Measurements from ENCODE around the gene ATP2C2.

ATP2C2 gene

DNA sequence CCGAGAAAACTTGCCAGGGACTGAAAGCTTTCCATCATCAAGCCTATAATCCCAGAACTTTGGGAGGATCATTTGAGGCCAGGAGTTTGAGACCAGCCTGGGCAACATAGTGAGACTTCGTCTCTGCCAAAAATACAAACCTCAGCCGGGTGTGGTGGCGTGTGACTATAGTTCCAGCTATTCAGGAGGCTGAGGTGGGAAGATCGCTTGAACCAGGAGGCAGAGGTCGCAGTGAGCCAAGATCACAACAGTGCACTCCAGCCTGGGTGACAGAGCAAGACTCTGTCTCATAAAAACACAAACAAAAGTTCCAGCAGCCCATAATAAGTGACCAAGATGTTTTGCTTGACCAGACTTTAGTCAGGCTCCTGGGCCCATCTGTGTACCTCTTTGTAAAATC lies 134.2 kb downstream of the ATP2C2 start:
- no peak for ATAC-seq
- TF ChIP-seq PPARA (CRISPR knock-in tag; IDR thresholded peaks at IDR 0.05; ENCODE audit: borderline replicate concordance) (no peak), OSR1 (CRISPR knock-in tag; IDR thresholded peaks at IDR 0.05) (no peak), GLIS3 (CRISPR knock-in tag; IDR thresholded peaks at IDR 0.05) (no peak), ZFP30 (CRISPR knock-in tag; IDR thresholded peaks at IDR 0.05) (no peak), ZNF70 (CRISPR knock-in tag; IDR thresholded peaks at IDR 0.05) (no peak), ZFP3 (CRISPR knock-in tag; IDR thresholded peaks at IDR 0.05) (no peak)
- TF ChIP-seq, protein P1, sequence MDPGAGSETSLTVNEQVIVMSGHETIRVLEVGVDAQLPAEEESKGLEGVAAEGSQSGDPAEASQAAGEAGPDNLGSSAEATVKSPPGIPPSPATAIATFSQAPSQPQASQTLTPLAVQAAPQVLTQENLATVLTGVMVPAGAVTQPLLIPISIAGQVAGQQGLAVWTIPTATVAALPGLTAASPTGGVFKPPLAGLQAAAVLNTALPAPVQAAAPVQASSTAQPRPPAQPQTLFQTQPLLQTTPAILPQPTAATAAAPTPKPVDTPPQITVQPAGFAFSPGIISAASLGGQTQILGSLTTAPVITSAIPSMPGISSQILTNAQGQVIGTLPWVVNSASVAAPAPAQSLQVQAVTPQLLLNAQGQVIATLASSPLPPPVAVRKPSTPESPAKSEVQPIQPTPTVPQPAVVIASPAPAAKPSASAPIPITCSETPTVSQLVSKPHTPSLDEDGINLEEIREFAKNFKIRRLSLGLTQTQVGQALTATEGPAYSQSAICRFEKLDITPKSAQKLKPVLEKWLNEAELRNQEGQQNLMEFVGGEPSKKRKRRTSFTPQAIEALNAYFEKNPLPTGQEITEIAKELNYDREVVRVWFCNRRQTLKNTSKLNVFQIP (CRISPR knock-in tag; IDR thresholded peaks at IDR 0.05; ENCODE audit: borderline replicate concordance, low read depth): no peak

DNA sequence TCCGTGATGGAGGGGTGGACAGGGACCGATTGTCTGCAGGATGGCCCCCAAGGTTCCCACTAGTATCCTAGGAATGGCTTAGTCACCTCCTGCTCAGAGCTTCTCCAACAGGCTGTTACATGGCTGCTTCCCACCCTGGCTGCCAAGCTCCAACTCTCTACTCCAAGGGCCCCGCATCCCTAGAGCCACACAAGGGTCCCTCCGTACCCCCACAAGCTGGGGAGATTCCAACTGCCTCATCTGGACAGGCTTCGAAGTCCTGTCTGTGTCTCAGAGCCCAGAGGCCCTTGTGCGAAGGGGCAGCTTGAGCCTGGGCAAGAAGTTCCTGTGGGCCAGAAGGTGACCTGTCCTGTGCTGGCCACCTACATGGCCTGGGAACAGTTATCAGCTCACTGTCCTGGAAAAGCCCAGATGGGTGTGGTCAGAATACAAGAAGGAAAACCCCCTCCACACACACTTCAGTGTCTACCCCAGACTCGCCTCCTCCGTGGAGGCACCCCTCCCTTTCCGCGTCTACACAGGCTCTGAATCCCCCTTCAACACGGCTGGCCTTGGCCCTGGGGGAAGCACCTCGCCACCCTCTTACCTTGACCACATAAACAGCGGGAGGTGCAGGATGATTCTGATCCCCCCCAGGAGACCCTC lies 135.5 kb downstream of the ATP2C2 start:
- peak; percentile 15 for ATAC-seq
- TF ChIP-seq ZNF565 (CRISPR knock-in tag; conservative IDR thresholded peaks at IDR 0.05; ENCODE audit: low read depth): no peak
- TF ChIP-seq ESRRG (CRISPR knock-in tag; IDR thresholded peaks at IDR 0.05): no peak
- TF ChIP-seq, protein P2, sequence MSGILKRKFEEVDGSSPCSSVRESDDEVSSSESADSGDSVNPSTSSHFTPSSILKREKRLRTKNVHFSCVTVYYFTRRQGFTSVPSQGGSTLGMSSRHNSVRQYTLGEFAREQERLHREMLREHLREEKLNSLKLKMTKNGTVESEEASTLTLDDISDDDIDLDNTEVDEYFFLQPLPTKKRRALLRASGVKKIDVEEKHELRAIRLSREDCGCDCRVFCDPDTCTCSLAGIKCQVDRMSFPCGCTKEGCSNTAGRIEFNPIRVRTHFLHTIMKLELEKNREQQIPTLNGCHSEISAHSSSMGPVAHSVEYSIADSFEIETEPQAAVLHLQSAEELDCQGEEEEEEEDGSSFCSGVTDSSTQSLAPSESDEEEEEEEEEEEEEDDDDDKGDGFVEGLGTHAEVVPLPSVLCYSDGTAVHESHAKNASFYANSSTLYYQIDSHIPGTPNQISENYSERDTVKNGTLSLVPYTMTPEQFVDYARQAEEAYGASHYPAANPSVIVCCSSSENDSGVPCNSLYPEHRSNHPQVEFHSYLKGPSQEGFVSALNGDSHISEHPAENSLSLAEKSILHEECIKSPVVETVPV (CRISPR knock-in tag; IDR thresholded peaks at IDR 0.05): no peak

DNA sequence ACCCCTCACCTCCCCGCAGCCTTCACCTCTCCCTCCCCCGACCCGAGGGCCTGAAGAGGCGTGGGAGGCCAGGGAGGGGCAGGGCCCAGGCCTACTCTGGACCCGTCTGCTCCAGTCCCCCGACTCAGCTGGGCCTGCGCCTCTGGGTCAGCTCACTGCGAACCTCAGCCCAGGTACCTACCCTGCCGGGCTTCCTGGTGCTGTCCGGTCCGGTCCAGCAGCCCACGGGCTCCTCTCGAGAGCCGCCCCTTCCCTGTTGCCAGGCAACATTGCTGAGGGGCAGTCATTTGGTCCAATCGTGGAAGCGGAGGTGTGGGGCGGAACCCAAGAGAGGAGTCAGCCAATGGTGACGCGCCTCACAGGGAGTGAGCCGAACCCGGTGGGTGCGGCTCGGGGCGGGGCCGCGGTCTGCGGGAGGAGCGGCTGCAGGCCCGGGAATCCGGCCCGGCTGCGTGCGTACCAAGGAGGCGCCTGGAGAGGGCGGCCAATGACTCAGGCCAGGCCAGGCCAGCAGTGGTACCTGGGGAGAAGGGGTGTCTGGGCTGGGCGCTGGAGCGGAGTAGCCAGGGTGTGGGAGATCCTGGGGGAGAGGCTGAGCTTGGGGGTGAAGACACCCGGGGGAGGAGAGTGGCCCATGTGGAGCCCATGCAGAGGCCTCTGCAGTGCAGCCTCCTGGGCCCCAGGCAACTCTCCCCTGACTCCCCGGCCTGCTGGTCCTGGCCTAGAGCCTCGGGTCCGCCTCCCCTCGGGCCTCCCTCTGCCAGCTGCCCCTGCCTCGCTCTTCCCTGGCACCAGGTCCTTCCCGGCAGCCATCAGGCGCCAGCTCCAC lies 136.3 kb downstream of the ATP2C2 start, which contains the start of gene MEAK7:
Gene MEAK7, minus strand, starts transcription at position 240 of the 829 bp plus-strand sequence. CDS start 6,573 bp downstream, outside the sequence.
- TF ChIP-seq OSR1 (CRISPR knock-in tag; IDR thresholded peaks at IDR 0.05) (no peak), ISL1 (CRISPR knock-in tag; IDR thresholded peaks at IDR 0.05) (no peak), CSDC2 (CRISPR knock-in tag; IDR thresholded peaks at IDR 0.05) (0 out of 2 replicates have a peak, but pooled peaks have one; percentile 74), ZFP3 (CRISPR knock-in tag; IDR thresholded peaks at IDR 0.05) (no peak)
- ATAC-seq: peak; percentile 96

DNA sequence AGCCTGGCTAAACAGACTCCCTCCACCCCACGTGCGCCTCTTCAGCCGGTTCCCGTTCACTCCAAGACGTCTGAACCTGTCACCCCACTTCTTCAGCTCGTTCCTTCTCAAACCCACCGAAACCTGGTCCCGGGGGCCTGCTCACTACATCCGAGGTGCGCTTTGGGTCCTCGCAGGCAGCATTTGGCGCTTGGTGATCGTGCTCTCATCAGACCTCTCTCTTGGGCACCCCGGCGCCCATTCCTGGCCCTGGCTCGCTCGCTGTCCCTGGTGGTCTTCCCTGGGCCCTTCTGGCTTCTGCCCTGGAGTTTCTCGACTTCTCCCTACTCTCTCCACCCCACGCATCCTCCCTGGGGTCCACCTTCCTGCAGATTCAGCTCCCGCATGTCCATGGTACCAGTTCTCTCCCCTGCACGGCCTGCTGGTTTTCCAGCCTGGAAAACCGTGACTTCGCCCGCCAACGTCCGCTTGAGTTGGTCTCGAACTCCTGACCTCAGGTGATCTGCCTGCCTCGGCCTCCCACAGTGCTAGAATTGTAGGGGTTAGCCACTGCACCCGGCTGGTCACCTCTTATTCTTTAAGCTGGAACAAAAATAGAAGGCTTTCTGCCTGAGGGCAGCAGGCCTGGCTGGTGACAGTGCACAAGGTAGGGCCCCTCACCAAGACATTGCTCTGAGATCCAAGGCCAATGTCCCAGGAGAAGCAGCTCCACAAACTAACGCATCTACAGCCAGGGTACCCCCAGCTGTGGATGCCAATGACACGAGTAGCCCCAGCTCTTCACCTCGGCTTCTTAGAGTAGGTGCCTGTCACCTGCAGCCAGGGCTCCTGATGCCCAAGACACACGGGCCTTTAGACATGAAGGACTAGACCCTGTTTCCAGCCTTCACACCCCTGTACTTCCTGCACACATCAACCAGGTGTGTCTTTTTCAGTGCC lies 137.2 kb downstream of the ATP2C2 start:
- ATAC-seq: no peak
- no peak for TF ChIP-seq ZNF565 (CRISPR knock-in tag; conservative IDR thresholded peaks at IDR 0.05; ENCODE audit: low read depth)

DNA sequence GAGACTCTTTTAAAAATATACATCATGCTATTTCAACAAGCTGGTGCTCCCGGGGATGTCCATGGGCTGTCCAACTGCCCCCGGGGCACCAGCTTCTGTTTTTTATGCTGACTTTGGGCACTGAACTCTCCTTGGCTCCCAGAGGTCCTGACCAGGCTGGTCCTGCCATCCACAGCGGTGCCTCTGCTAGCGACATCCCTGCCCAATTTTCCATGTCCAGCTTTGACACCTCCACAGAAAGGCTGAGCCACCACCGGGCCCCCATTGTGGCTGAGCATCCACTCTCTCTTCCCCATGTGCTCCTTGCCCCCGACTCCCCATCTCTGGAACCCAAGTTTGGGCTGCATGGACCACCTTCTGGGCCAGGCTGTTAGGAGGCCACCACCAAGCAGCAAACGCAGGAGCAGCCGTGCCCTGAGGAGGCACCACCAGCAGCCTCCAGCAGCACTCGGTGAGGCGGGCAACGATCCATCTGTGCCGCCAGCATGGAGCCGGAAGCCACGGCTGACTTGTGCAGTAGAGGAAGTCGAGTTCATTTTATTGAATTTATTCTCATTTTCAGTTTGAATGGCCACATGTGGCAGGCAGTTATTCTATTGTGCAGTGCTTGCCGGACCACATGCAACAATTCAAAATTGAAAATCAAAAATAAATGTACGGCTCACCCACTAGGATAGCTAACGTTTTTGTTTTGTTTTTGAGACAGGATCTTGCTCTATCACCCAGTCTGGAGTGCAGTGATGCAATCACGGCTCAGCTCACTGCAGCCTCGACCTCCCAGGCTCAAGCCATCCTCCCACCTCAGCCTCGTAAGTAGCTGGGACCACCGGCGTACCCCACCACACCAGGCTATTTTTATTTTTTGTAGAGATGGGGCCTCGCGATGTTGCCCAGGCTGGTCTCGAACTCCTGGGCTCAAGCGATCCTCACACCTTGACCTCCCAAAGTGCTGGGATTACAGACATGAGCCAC lies 139.0 kb downstream of the ATP2C2 start:
- TF ChIP-seq, protein P1 (CRISPR knock-in tag; IDR thresholded peaks at IDR 0.05; ENCODE audit: borderline replicate concordance, low read depth): no peak
- TF ChIP-seq TCF4 (CRISPR knock-in tag; IDR thresholded peaks at IDR 0.05; ENCODE audit: borderline replicate concordance) (no peak), GLIS3 (CRISPR knock-in tag; IDR thresholded peaks at IDR 0.05) (no peak), ZNF8 (CRISPR knock-in tag; IDR thresholded peaks at IDR 0.05) (no peak), TOX (CRISPR knock-in tag; IDR thresholded peaks at IDR 0.05; ENCODE audit: borderline replicate concordance) (no peak)
- ATAC-seq: no peak
